GM23248 (cell line): ENCODE data around the gene ATG10. TPM values are rescaled to one million over a fixed set of nuclear protein-coding genes. Genes with fewer than 3 reads are reported as not detected.

ENCODE experiments used
- DNase-seq: peaks from one replicate; pipeline ENCODE4 v3.0.0-alpha.2; 2015
- H2AFZ ChIP-seq: fragments of 200-600 bp; sonication (generic); 2 replicates; pipeline ENCODE4 v1.6.1; 2016; ENCODE audit warnings: antibody characterized with exemption
- H3F3A ChIP-seq: fragments of 200-600 bp; sonication (generic); 2 replicates; pipeline ENCODE4 v1.6.1; 2016; ENCODE audit warnings: mild to moderate bottlenecking, antibody characterized with exemption, mixed run types; ENCODE audit not compliant: insufficient read depth
- H3K27ac ChIP-seq: fragments of 200-600 bp; sonication (generic); 2 replicates; pipeline ENCODE4 v1.5.1; 2016; ENCODE audit warnings: mild to moderate bottlenecking
- H3K27me3 ChIP-seq: fragments of 200-600 bp; sonication (generic); replicated peaks from 2 replicates; pipeline ENCODE4 v1.6.1; 2016; ENCODE audit warnings: mild to moderate bottlenecking; ENCODE audit not compliant: insufficient read depth
- H3K36me3 ChIP-seq: fragments of 200-600 bp; sonication (generic); 2 replicates; pipeline ENCODE4 v1.6.1; 2016; ENCODE audit warnings: low read depth, mild to moderate bottlenecking
- H3K4me1 ChIP-seq: fragments of 200-600 bp; sonication (generic); 2 replicates; pipeline ENCODE4 v1.6.1; 2016; ENCODE audit warnings: mild to moderate bottlenecking; ENCODE audit not compliant: insufficient read depth
- H3K4me2 ChIP-seq: fragments of 200-600 bp; sonication (generic); one replicate; pipeline ENCODE4 v1.6.1; 2016; ENCODE audit warnings: mild to moderate bottlenecking; ENCODE audit not compliant: unreplicated experiment
- H3K4me3 ChIP-seq: fragments of 200-600 bp; sonication (generic); 2 replicates; pipeline ENCODE4 v1.5.1; 2016; ENCODE audit warnings: mild to moderate bottlenecking
- H3K79me2 ChIP-seq: fragments of 200-600 bp; sonication (generic); 2 replicates; pipeline ENCODE4 v1.6.1; 2016; ENCODE audit warnings: mild to moderate bottlenecking; ENCODE audit not compliant: insufficient read depth
- H3K9ac ChIP-seq: fragments of 200-600 bp; sonication (generic); 2 replicates; pipeline ENCODE4 v1.6.1; 2016; ENCODE audit warnings: mild to moderate bottlenecking
- H3K9me2 ChIP-seq: fragments of 200-600 bp; sonication (generic); 2 replicates; pipeline ENCODE4 v1.6.1; 2016; ENCODE audit warnings: mixed run types, mild to moderate bottlenecking, moderate library complexity; ENCODE audit not compliant: insufficient read depth
- H3K9me3 ChIP-seq: fragments of 200-600 bp; sonication (generic); one replicate; pipeline ENCODE4 v1.6.1; 2017; ENCODE audit warnings: low read depth
- H4K20me1 ChIP-seq: fragments of 200-600 bp; sonication (generic); 2 replicates; pipeline ENCODE4 v1.6.0; 2016; ENCODE audit not compliant: insufficient read depth
- EZH2 ChIP-seq: fragments of 200-600 bp; sonication (generic); IDR thresholded peaks from 2 replicates; pipeline ENCODE4 v1.6.1; 2018; ENCODE audit warnings: antibody characterized with exemption, mild to moderate bottlenecking; ENCODE audit not compliant: insufficient read depth, poor library complexity, severe bottlenecking
- EZH2phosphoT487 ChIP-seq: fragments of 200-600 bp; sonication (generic); IDR thresholded peaks from 2 replicates; pipeline ENCODE4 v1.6.1; 2018; ENCODE audit warnings: antibody characterized with exemption, moderate library complexity, mild to moderate bottlenecking, low read depth; ENCODE audit not compliant: insufficient read depth
- WGBS, 2 experiments: methylation state at CpG; one replicate each; pipeline ENCODE4 v1.1.6; 2015 to 2017; ENCODE audit warnings: low lambda C conversion rate in 2 of 2, low coverage in 1 of 2; ENCODE audit errors: missing lambda C conversion rate in 2 of 2; 5-methylcytosine and 5-hydroxymethylcytosine counted together
- in situ Hi-C: fragments of 300-500 bp; cut with MboI; formaldehyde crosslinking; loops from 2 replicates; pipeline ENCODE4 v1.15.0; 2020
- polyA plus RNA-seq: library from polyadenylated mRNA; unstranded; fragments of >200 nt; fragmentation: Nextera tagmentation; extraction: Ambion mirVana; gene quantifications from 2 replicates; pipeline ENCODE4 v1.2.1, GENCODE V29; 2016
- total RNA-seq: library from RNA; depleted of rRNA; stranded (reverse); fragments of >200 nt; shearing (Covaris generic); gene quantifications from 2 replicates; pipeline ENCODE4 v1.2.3, GENCODE V29; 2014

ATG10 gene
- total and polyA plus RNA-seq, 2 experiments from 2014 or later, result 6.5 to 9.0 TPM

- Histone ChIP-seq H3K4me1 (no peaks in the 10 kb centered on the region), H3K9me2 (no peaks in the 10 kb centered on the region), H4K20me1 (no peaks in the 10 kb centered on the region), H3K79me2 (no peaks in the 10 kb centered on the region), H3K27ac (no peak overlapping the region), H3K27me3 (no peaks in the 10 kb centered on the region), H2AFZ (no peak overlapping the region), H3K4me2 (no peak overlapping the region), H3K9me3 (no peaks in the 10 kb centered on the region), H3K9ac (no peak overlapping the region), H3F3A (no peaks in the 10 kb centered on the region), H3K4me3 (no peak overlapping the region), H3K36me3 (no peaks in the 10 kb centered on the region)
- TF ChIP-seq EZH2, result no peak
- TF ChIP-seq EZH2phosphoT487, result no peak
- DNase-seq, result no peak
- WGBS, 2 experiments, result 78 to 100% methylated on average over 1 of the region's 1 CpG
- in situ Hi-C loops, result no loop called here
Measured at GRCh38 chr5:82018462-82018861, 46.6 kb downstream of the ATG10 start.

DNA sequence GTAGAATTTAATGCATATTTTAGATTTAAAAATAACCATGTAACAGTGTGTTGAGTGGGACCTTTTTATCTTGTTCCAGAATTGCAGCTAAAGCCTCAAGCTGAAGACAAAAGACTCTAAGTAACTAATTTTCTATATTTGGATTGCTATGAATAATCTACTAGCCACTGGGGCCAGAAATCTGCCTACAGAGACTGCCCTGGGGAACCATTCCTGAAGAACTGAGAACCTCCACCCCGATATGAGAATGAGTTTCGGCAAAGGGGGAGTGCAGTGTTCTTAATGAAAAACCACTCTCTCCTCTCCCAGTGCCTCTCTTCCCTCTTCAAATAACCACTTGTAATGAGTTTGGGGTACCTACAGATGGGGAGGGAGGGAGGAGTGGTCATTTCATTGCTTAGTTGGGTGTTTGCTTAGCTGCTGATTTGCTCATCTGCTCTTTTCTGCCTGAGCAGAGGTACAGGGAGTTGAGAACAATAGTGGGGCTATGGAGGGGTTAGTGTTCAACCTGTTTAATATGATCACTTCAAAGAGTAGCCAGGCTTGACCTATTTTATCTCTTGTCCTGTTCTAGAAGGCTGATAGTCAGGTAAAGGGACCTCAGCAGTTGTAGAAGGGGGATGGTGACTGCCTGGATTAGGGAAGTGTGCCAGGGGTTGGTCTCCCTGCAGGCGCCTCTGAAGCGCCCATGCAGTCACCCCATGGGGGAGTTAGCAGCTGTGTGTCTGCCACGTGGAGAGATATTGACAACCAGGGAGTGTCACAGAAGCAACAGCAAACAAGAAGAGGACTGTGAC lies 47.7 kb downstream of the ATG10 start:
- Histone ChIP-seq H3K9ac (no peak overlapping the region), H3K4me1 (no peaks in the 10 kb centered on the region), H3K27me3 (no peaks in the 10 kb centered on the region), H3K4me2 (no peak overlapping the region), H3F3A (no peaks in the 10 kb centered on the region), H3K27ac (no peak overlapping the region), H2AFZ (no peak overlapping the region), H3K79me2 (no peaks in the 10 kb centered on the region), H3K36me3 (no peaks in the 10 kb centered on the region), H3K9me3 (no peaks in the 10 kb centered on the region), H4K20me1 (no peaks in the 10 kb centered on the region), H3K4me3 (no peak overlapping the region), H3K9me2 (no peaks in the 10 kb centered on the region)
- TF ChIP-seq EZH2 (no peak), EZH2phosphoT487 (no peak)
- in situ Hi-C loops, result no loop called here
- DNase-seq, result no peak
- WGBS, 2 experiments, result 82 to 85% methylated on average over 5 of the region's 5 CpGs

GRCh38 chr5:82022499-82022898 lies 50.7 kb downstream of the ATG10 start:
- Histone ChIP-seq H3K36me3 (no peaks in the 10 kb centered on the region), H3K4me1 (no peaks in the 10 kb centered on the region), H3K4me3 (no peak overlapping the region), H3K9me2 (no peaks in the 10 kb centered on the region), H3K9me3 (no peaks in the 10 kb centered on the region), H3K9ac (no peak overlapping the region), H3K27me3 (no peaks in the 10 kb centered on the region), H3F3A (no peaks in the 10 kb centered on the region), H2AFZ (no peak overlapping the region), H3K79me2 (no peaks in the 10 kb centered on the region), H3K4me2 (no peak overlapping the region), H3K27ac (no peak overlapping the region), H4K20me1 (no peaks in the 10 kb centered on the region)
- 45 to 68% methylated on average over 1 of the region's 1 CpG for WGBS, 2 experiments
- no peak for DNase-seq
- in situ Hi-C loops, result no loop called here
- no peak for TF ChIP-seq EZH2phosphoT487
- TF ChIP-seq EZH2, result no peak

GRCh38 chr5:82023644-82024043 lies 51.8 kb downstream of the ATG10 start:
- no peak overlapping the region for H3K4me2 ChIP-seq
- H3K4me1 ChIP-seq, result no peaks in the 10 kb centered on the region
- H3K9me3 ChIP-seq, result no peaks in the 10 kb centered on the region
- in situ Hi-C loops, result no loop called here
- H4K20me1 ChIP-seq, result no peaks in the 10 kb centered on the region
- H3K79me2 ChIP-seq, result no peaks in the 10 kb centered on the region
- 41 to 47% methylated on average over 3 of the region's 3 CpGs for WGBS, 2 experiments
- H3K36me3 ChIP-seq, result no peaks in the 10 kb centered on the region
- no peaks in the 10 kb centered on the region for H3K27me3 ChIP-seq
- H3K9ac ChIP-seq, result no peak overlapping the region
- H2AFZ ChIP-seq, result no peak overlapping the region
- no peak overlapping the region for H3K27ac ChIP-seq
- H3K9me2 ChIP-seq, result no peaks in the 10 kb centered on the region
- TF ChIP-seq EZH2phosphoT487, result no peak
- no peak for TF ChIP-seq EZH2
- no peaks in the 10 kb centered on the region for H3F3A ChIP-seq
- H3K4me3 ChIP-seq, result no peak overlapping the region
- DNase-seq, result no peak
